GM20000 (cell line): ENCODE measurements around the gene DCHS2.
"Not testable (repeated sequence)": the region's sequence is repeated elsewhere in the genome, so short reads cannot be mapped to it uniquely, and the experiment has no call there.

Source experiments
- DNase-seq: peaks from one replicate; pipeline ENCODE4 v3.0.0; 2012; ENCODE audit warnings: low spot score
- TF ChIP-seq, protein P1 (sequence below): IDR thresholded peaks from 2 replicates; pipeline ENCODE4 v1.5.1; 2012; ENCODE audit warnings: mild to moderate bottlenecking, control low read depth; ENCODE audit errors: extremely low read depth, missing control alignments

DCHS2 gene

DNA sequence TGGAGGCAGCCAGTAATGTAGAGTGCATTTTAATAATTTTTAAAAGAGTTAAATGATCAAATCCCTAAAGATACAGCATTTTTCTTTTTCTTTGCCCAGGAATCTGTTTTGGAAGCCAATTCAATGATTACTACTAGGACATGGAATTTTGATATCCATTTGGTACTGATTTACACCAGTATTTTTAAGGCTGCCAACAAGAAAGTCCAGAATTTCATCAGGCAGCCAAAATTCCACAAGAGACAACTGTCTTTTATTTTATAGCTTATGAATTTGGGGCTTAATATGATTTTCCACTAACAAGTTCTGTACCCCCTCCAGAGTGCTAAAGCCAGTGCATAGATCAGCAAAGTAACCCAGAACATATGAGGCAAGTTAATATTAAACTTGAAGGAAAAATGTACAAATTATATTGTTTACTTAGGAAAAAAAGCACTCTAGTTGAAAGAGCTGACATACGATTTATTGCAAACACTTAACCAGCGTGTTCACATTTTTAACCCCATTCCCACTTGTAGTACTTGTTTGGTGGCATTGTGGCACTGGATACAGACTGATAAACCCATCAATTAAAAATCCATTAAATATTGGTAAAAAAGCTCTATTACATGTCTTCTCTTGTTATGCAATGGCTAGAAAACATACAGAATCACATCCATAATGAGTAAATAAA lies 259.7 kb downstream of the DCHS2 start:
- TF ChIP-seq, protein P1, sequence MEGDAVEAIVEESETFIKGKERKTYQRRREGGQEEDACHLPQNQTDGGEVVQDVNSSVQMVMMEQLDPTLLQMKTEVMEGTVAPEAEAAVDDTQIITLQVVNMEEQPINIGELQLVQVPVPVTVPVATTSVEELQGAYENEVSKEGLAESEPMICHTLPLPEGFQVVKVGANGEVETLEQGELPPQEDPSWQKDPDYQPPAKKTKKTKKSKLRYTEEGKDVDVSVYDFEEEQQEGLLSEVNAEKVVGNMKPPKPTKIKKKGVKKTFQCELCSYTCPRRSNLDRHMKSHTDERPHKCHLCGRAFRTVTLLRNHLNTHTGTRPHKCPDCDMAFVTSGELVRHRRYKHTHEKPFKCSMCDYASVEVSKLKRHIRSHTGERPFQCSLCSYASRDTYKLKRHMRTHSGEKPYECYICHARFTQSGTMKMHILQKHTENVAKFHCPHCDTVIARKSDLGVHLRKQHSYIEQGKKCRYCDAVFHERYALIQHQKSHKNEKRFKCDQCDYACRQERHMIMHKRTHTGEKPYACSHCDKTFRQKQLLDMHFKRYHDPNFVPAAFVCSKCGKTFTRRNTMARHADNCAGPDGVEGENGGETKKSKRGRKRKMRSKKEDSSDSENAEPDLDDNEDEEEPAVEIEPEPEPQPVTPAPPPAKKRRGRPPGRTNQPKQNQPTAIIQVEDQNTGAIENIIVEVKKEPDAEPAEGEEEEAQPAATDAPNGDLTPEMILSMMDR: no peak
- no peak for DNase-seq

DNA sequence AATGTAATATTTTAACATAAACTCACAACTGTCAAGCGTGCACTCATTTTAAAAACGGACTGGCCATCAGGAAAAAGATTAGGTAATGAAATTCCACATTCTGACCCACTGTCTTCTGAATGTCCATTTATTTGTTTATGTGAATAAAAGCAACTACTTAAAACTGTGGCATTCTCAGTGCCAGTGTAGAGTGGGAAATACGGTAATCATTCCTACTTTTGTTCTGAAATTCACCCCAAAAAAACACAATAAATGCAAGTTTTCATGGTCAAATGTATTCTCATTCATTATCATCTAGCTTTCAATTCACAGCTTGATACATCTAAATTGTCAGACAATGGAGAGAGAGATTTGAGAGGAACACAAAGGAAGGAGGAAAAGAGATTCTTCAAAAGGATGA lies 260.9 kb downstream of the DCHS2 start:
- TF ChIP-seq, protein P1: no peak
- no peak for DNase-seq

DNA sequence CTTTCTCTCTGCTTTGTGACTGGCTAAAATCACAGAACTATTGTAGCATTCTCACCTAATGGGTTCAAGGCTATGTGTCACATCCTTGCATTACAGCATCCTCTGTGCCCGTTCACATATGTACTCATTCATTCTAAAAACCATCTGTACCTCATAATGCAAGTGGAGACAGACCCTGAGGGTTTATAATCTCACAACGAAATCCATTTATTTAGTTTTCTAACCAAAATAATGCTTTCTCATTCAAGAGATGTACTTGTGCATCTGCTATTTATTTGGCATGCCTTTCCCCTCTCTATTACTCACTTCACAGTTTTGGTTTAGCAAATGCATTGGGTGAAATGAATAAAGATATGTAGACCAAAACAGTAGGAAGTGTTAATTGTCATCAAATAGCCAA lies 261.5 kb downstream of the DCHS2 start:
- DNase-seq: no peak
- TF ChIP-seq, protein P1: no peak

DNA sequence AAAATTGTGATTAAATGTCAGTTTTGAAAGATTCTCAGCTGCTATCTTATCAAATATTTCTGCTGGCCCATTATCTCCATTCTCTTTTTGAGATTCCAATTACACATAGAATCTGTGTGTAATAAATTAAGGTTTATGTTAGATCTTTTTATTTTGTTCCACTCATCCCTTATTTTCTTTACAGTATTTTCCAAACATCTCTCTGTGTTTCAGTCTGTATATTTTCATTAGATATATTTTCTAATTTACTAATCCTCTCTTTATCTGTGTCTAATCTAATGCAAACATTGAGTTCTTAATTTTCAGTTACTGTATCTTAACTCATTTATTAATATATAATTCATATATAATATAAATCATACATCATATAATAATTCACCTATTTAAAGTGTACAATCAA lies 268.7 kb downstream of the DCHS2 start:
- TF ChIP-seq, protein P1: no peak
- no peak for DNase-seq

DNA sequence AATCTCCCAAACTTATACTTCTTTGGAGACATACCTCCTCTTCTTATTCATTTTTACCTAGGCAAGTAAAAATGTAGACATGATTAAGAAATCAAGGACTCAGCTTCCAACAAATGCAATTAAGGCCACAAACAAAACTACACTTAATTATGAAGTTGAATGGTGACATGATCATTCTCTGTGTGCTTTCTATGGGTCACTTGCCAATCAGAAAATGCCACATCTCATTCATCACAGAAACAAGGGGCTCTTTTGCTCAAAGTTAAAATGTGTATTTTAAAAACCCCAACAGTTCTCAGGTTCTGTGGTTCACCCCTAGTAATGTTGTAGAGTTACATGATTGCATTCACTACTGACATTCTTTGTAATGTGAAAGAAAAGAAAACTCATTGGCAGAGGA lies 273.5 kb downstream of the DCHS2 start:
- no peak for DNase-seq
- TF ChIP-seq, protein P1: no peak

DNA sequence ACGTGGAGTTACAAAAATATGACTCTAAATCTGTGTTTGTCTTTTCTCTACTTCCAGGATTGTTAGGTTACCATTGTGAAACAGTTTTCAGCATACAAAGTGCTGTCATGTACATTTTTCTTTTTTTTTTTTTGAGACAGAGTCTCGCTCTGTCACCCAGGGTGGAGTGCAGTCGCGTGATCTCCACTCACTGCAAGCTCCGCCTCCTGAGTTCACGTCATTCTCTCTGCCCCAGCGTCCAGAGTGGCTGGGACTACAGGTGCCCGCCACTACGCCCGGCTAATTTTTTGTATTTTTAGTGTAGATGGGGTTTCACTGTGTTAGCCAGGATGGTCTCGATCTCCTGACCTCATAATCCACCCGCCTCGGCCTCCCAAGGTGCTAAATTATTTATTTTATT lies 274.2 kb downstream of the DCHS2 start:
- not testable (repeated sequence) for DNase-seq

DNA sequence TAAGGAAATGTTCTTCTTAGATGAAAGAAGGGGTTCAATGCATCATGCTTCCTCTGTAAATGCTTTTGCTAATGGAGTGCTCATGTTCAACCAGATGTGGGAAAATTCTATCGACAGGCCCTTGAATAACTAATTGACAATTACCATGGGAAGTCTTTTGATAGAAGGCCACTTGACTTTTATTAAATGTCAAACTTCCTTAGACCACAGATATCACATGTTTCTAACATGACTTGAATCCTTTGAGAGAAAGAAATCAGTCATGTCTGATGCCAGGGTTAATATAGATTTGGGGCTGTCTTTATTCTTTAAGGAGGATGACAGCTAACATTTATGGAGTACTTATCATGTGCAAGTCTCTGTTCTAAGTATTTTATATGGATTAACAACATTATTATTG lies 280.1 kb downstream of the DCHS2 start:
- DNase-seq: no peak

DNA sequence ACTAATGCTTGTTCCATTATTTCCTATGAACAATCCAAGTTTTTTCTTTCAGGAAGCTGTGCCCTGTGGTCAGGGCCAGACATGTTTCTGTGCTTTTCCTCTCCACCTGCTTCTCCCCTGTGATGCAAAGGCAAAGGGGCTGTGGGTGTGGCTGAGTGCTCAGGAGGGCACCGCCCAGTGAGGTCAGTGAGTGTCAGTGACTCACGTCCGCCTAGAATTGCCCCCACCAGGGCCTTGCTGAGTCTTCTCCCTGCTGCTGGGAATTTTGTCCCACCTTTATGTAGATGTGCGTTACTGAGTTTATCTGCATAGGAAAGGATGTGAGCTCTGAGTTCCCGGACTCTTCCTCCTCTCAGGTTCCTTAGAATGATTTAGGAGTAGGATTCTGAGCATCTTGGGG lies 283.2 kb downstream of the DCHS2 start:
- TF ChIP-seq, protein P1: no peak
- no peak for DNase-seq

More for the DNA sequence above, 280.1 kb downstream of the DCHS2 start:
- TF ChIP-seq, protein P1: no peak
